GM19025 (cell line): ENCODE data around the gene ZNF445.
"Not testable (repeated sequence)": the region's sequence is repeated elsewhere in the genome, so short reads cannot be mapped to it uniquely, and the experiment has no call there.

ENCODE experiments used
- ATAC-seq: cut with Tn5 transposase; IDR thresholded peaks from one replicate; pipeline ENCODE4 v1.9.1; 2021; ENCODE audit warnings: mild to moderate bottlenecking, low read depth, moderate library complexity; ENCODE audit not compliant: unreplicated experiment

Gene ZNF445

GRCh38 chr3:44411031-44411645 lies 66.3 kb downstream of the ZNF445 start:
- ATAC-seq = no peak

DNA sequence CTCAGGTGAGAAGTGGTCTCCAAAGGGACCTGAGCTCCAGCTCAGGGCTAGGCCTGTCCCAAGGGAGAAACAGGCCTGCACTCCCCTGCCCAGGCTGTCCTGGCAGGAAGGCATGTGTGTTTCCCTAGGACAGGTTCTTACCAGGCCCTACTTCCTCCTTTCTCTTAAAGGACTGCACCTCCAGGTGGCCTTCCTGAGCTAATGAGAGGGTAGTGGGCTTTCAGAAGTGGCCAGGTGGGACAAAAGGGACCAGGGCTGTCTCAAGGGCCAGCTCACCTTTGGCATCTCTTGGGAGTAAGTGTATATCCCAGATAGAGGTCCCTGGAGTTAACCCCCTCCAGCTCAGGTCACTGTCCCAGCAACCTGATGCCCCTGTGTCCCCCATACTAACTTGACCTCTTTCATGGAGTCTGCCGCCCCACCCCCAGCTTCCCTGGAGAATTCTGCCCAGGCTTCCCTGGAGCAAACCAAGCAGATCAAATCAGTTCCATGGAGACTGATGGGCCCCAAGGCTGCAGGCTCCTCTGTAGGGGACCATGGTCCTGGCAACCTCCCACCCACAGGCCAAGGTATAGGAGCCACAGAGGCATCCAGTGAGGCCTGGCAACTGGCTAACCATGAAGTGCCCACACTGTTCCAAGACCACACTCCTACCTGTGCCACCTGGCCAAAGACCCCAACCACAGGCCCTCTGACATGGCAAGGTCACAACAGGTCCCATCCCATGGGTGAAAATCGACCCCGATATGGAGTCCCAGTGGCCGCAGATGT lies 67.6 kb downstream of the ZNF445 start:
- no peak for ATAC-seq

DNA sequence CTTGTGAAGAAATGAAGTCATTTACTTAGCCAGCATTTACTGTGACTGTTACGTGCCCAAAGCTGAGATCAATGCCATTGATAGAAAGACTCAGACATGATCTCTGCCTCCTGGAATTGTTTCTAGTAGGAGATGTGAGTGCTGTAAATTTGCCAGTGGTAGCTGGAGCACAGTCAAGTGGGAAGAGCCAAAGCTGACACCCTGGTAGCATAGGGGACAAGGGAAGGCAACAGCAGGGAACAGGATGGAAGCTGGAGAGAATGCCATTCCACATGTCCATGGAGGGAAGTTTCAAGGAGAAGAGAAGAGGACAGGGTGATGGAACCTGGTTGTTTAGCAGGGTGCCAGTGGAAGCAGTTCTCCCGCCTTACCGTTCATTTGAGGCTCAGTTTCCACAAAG lies 74.9 kb downstream of the ZNF445 start:
- ATAC-seq = no peak

DNA sequence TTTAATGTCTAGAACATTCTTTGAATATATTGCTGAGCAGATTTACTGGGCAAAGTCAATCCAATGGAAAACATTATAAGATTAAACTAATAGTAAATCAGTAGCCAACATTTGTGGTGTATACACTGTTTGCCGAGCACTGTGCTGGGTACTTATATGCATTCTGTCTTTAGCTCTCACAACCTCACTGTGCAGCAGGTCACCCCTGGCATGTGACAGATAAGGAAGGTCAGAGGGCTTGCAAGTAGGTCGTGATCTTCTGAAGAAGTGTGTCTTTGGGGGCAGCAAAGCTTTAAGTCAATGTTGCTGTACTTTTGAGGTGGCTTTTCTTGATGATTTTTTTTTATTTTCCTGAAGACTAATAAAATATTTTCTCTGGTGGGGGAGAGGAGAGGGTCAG lies 76.7 kb downstream of the ZNF445 start:
- ATAC-seq = no peak

GRCh38 chr3:44398853-44399252 lies 78.6 kb downstream of the ZNF445 start:
- ATAC-seq = no peak

DNA sequence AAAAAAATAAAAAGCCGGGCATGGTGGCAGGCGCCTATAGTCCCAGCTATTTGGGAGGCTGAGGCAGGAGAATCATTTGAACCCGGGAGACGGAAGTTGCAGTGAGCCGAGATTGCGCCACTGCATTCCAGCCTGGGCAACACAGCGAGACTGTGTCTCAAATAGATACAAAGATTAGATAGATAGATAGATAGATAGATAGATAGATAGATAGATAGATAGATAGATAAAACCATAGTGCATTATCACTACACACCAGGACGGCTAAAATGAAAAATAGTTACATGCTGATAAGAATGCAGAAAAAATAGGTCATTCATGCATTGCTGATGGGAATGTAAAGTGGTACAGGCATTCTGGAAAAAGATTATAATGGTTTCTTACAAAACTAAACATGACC lies 79.2 kb downstream of the ZNF445 start:
- not testable (repeated sequence) for ATAC-seq

DNA sequence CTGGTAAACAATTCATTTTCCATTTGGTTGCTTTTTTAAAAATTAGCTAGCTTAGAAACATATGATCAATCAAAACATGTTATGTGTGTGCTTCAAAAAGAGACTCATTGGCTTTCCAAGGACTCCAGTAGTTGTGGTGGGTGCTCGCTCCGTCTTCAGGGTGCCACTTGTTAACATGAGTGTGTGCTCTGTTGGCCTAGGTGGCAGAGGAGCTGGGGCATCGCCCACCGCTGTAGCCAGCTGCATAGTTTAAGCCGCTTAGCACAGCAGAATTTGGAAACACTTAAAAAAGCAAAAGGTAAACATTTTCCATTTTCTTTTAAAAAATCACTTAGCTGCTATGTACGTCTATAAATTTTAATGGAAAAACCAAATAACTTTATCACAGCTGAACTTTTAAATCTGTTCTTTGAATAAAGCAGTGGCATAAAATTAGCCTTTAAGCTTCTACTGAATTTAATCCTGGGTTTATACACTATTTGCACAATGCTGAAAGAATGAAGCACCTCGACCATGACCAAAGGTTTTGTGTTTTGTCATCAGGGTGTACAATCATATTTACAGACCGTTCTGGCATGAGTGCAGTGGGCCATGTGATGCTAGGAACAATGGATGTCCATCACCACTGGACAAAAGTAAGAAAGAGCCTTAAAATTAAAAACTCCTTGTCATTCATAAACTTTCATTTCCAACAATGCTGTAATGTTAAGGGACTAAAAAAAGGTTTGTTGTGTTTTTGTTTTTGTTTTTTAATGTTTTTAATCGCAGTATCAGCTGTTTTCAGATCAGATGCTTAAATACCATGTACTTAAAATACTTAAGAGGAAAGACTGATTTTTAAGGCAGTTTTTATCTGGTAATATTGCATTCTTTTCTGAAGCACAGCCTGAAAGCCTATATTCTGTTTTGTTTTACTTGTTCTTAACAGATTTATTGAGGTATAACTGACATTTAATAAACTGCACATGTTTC lies 81.0 kb downstream of the ZNF445 start:
- ATAC-seq = no peak

DNA sequence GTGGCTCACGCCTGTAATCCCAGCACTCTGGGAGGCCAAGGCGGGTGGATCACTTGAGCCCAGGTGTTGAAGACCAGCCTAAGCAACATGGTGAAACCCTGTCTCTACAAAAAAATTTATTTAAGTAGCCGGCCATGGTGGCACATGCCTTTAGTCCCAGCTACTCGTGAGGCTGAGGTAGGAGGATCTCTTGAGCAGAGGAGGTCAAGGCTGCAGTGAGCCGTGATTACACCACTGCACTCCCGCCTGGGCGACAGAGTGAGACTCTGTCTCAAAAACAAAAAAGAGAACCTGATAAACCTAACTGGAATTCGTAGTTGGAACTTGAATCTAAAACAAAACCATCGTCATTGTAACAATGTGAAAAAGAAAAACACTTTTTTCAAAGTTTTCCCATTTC lies 81.8 kb downstream of the ZNF445 start:
- ATAC-seq = no peak

- ATAC-seq = no peak
Measured at GRCh38 chr3:44392489-44392888, 85.0 kb downstream of the ZNF445 start.

- ATAC-seq = no peak
Measured at GRCh38 chr3:44387404-44387803, 90.1 kb downstream of the ZNF445 start.
